Neural progenitor cell (in vitro differentiated cells): ENCODE data around the gene SNAPIN. TPM values are rescaled to one million over a fixed set of nuclear protein-coding genes. Genes with fewer than 3 reads are reported as not detected.
A peak's percentile ranks its signal among the peaks of the same experiment; 100 is the strongest.

Experiments
- DNase-seq: peaks from one replicate; pipeline ENCODE4 v3.0.0-alpha.2; 2016; ENCODE audit warnings: low spot score
- H2AFZ ChIP-seq: fragments of 200-600 bp; sonication (generic); replicated peaks from 2 replicates; pipeline ENCODE4 v1.6.1; 2016; ENCODE audit warnings: antibody characterized with exemption
- H3F3A ChIP-seq: fragments of 200-600 bp; sonication (generic); 2 replicates; pipeline ENCODE4 v1.6.1; 2016; ENCODE audit warnings: antibody characterized with exemption, low read depth
- H3K27ac ChIP-seq: fragments of 200-600 bp; sonication (generic); 2 replicates; pipeline ENCODE4 v1.5.1; 2016; ENCODE audit warnings: mild to moderate bottlenecking
- H3K27me3 ChIP-seq: fragments of 200-600 bp; sonication (generic); 2 replicates; pipeline ENCODE4 v1.6.1; 2016; ENCODE audit warnings: mild to moderate bottlenecking, moderate library complexity
- H3K36me3 ChIP-seq: fragments of 200-600 bp; sonication (generic); 2 replicates; pipeline ENCODE4 v1.5.1; 2016
- H3K4me1 ChIP-seq: fragments of 200-600 bp; sonication (generic); 2 replicates; pipeline ENCODE4 v1.6.1; 2016; ENCODE audit warnings: mixed run types
- H3K4me2 ChIP-seq: fragments of 200-600 bp; sonication (generic); 2 replicates; pipeline ENCODE4 v1.6.1; 2016
- H3K4me3 ChIP-seq: fragments of 200-600 bp; sonication (generic); 2 replicates; pipeline ENCODE4 v1.5.1; 2016
- H3K79me2 ChIP-seq: fragments of 200-600 bp; sonication (generic); 2 replicates; pipeline ENCODE4 v1.6.1; 2016; ENCODE audit warnings: low read depth
- H3K9ac ChIP-seq: fragments of 200-600 bp; sonication (generic); 2 replicates; pipeline ENCODE4 v1.6.1; 2016
- H3K9me3 ChIP-seq: fragments of 200-600 bp; sonication (generic); 2 replicates; pipeline ENCODE4 v1.5.1; 2016; ENCODE audit warnings: low read depth
- H4K20me1 ChIP-seq: fragments of 200-600 bp; sonication (generic); 2 replicates; pipeline ENCODE4 v1.6.1; 2016; ENCODE audit warnings: low read depth
- H3K27ac Mint-ChIP-seq: 3 replicates; pipeline ENCODE4 v1.8.0; 2021; ENCODE audit warnings: mixed read lengths
- H3K27me3 Mint-ChIP-seq: 2 replicates; pipeline ENCODE4 v1.8.0; 2022; ENCODE audit warnings: low read depth, mild to moderate bottlenecking, inconsistent platforms, moderate library complexity, mixed read lengths; ENCODE audit not compliant: insufficient read depth
- H3K36me3 Mint-ChIP-seq: 3 replicates; pipeline ENCODE4 v1.8.0; 2021; ENCODE audit warnings: mixed read lengths
- H3K4me1 Mint-ChIP-seq: 3 replicates; pipeline ENCODE4 v1.8.0; 2021; ENCODE audit warnings: mixed read lengths
- H3K4me3 Mint-ChIP-seq: 3 replicates; pipeline ENCODE4 v1.8.0; 2021; ENCODE audit warnings: mild to moderate bottlenecking, moderate library complexity, mixed read lengths
- H3K9me3 Mint-ChIP-seq: 3 replicates; pipeline ENCODE4 v1.8.0; 2020; ENCODE audit warnings: mixed read lengths
- EZH2 ChIP-seq: fragments of 200-600 bp; sonication (generic); IDR thresholded peaks from 2 replicates; pipeline ENCODE4 v1.6.1; 2017; ENCODE audit warnings: antibody characterized with exemption, mild to moderate bottlenecking, moderate library complexity
- EZH2phosphoT487 ChIP-seq: fragments of 200-600 bp; sonication (generic); IDR thresholded peaks from 2 replicates; pipeline ENCODE4 v1.6.1; 2017; ENCODE audit warnings: antibody characterized with exemption
- total RNA-seq: library from RNA; depleted of rRNA; stranded (reverse); fragments of >200 nt; gene quantifications from 2 replicates; pipeline ENCODE4 v1.2.3, GENCODE V29; 2015; ENCODE audit warnings: low replicate concordance
- TF ChIP-seq, protein P1 (sequence below): fragments of 200-600 bp; sonication (generic); IDR thresholded peaks from 2 replicates; pipeline ENCODE4 v1.5.1; 2017; ENCODE audit warnings: antibody characterized with exemption, mild to moderate bottlenecking

Gene SNAPIN
- total RNA-seq, 1 donor from 2014 or later, result 52.4 TPM

DNA sequence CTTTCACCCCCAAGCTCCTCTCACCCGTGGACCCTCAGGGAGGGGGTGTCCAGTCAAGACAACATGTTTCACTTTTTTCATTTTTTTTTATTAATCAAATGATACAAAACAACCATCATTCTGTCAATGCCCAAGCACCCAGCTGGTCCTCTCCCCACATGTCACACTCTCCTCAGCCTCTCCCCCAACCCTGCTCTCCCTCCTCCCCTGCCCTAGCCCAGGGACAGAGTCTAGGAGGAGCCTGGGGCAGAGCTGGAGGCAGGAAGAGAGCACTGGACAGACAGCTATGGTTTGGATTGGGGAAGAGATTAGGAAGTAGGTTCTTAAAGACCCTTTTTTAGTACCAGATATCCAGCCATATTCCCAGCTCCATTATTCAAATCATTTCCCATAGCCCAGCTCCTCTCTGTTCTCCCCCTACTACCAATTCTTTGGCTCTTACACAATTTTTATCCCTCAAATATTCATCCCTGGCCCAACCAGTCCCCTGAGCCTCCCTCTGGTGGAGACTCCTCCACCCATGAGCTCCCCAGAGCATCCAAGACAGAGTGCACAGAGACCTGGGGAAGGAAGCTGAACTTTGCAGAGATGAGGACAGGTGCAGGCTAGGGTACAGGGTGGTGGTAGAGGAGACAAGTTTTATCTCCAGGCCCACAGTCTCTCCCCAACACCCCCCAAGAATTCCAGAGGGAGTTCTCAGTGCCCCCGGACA lies 44.2 kb upstream of the SNAPIN start:
- H3K36me3 ChIP-seq, result no peaks in the 10 kb centered on the region
- H3K9me3 Mint-ChIP-seq, result no peaks in the 10 kb centered on the region

DNA sequence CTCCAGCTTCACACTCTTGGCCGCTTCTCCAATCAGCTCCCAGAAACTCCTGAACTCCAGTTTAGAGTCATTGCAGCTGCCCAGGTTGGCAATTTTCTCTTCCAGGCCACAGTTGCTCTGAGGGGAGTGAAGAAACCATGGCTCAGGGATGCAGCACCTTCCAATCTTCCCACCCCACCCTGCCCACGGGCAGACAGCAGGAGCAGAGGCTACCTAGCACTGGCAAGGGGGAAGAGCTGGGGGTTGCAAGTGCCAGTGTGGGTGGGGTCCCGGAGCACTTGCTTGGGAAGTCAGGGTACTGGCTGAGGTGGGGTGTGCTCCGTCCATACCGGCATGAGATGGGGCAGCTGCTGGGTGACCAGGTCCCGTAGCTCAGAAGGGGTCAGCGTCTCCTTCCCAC lies 43.6 kb upstream of the SNAPIN start:
- Histone ChIP-seq H2AFZ (no peak overlapping the region), H3K9me3 (no peaks in the 10 kb centered on the region), H4K20me1 (no peaks in the 10 kb centered on the region), H3K27me3 (no peaks in the 10 kb centered on the region), H3K79me2 (no peaks in the 10 kb centered on the region), H3K4me1 (peaks cover 16% of the 10 kb centered on the region), H3K9ac (no peak overlapping the region), H3K4me3 (no peak overlapping the region), H3K36me3 (no peaks in the 10 kb centered on the region), H3K4me2 (no peak overlapping the region), H3K27ac (no peak overlapping the region), H3F3A (no peaks in the 10 kb centered on the region)
- Mint-ChIP-seq H3K4me1 (peaks cover 6% of the 10 kb centered on the region), H3K9me3 (peaks cover 4% of the 10 kb centered on the region), H3K36me3 (peaks cover 9% of the 10 kb centered on the region), H3K27me3 (peaks cover 4% of the 10 kb centered on the region), H3K4me3 (no peak overlapping the region), H3K27ac (no peak overlapping the region)
- TF ChIP-seq EZH2phosphoT487, result no peak
- TF ChIP-seq, protein P1, sequence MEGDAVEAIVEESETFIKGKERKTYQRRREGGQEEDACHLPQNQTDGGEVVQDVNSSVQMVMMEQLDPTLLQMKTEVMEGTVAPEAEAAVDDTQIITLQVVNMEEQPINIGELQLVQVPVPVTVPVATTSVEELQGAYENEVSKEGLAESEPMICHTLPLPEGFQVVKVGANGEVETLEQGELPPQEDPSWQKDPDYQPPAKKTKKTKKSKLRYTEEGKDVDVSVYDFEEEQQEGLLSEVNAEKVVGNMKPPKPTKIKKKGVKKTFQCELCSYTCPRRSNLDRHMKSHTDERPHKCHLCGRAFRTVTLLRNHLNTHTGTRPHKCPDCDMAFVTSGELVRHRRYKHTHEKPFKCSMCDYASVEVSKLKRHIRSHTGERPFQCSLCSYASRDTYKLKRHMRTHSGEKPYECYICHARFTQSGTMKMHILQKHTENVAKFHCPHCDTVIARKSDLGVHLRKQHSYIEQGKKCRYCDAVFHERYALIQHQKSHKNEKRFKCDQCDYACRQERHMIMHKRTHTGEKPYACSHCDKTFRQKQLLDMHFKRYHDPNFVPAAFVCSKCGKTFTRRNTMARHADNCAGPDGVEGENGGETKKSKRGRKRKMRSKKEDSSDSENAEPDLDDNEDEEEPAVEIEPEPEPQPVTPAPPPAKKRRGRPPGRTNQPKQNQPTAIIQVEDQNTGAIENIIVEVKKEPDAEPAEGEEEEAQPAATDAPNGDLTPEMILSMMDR, result no peak
- TF ChIP-seq EZH2, result no peak
- no peak for DNase-seq

More for the DNA sequence above, 44.2 kb upstream of the SNAPIN start:
- Histone ChIP-seq H3K4me1 (peaks cover 20% of the 10 kb centered on the region), H4K20me1 (no peaks in the 10 kb centered on the region), H3K27ac (no peak overlapping the region), H3F3A (no peaks in the 10 kb centered on the region), H3K27me3 (no peaks in the 10 kb centered on the region), H3K4me3 (no peak overlapping the region), H3K79me2 (no peaks in the 10 kb centered on the region), H3K4me2 (no peak overlapping the region), H3K9ac (no peak overlapping the region), H2AFZ (no peak overlapping the region), H3K9me3 (no peaks in the 10 kb centered on the region)
- peak overlapping the region; percentile 12 for H3K27ac Mint-ChIP-seq
- peaks cover 11% of the 10 kb centered on the region for H3K4me1 Mint-ChIP-seq
- H3K27me3 Mint-ChIP-seq, result peaks cover 6% of the 10 kb centered on the region
- DNase-seq, result no peak
- H3K36me3 Mint-ChIP-seq, result peaks cover 5% of the 10 kb centered on the region
- no peak for TF ChIP-seq EZH2phosphoT487
- TF ChIP-seq, protein P1, result no peak
- TF ChIP-seq EZH2, result no peak
- H3K4me3 Mint-ChIP-seq, result no peak overlapping the region

DNA sequence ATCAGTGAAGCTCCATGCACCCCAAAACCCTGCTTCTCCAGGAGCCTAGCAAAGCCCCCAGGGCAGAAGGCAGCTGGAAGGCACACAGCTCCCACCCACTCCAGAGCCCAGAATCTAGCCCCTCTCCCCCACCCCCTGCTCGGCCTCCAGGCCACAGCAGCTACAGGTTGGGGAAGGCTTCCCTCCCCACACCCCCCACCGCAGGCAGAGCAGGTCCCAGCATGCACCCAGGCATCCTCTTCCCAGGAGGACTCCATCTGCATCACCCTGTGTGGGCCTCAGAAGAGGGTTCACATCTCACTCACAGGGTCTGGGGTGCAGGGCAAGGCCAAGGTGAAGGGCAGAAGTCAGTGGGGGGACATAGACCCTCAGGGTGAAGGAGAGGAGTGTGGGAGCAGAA lies 43.1 kb upstream of the SNAPIN start:
- H3K36me3 ChIP-seq, result no peaks in the 10 kb centered on the region
- DNase-seq, result no peak
- H2AFZ ChIP-seq, result no peak overlapping the region
- peaks cover 2% of the 10 kb centered on the region for H3K27me3 Mint-ChIP-seq
- no peaks in the 10 kb centered on the region for H3K27me3 ChIP-seq
- H4K20me1 ChIP-seq, result no peaks in the 10 kb centered on the region
- H3K9ac ChIP-seq, result no peak overlapping the region
- TF ChIP-seq, protein P1, result no peak
- TF ChIP-seq EZH2phosphoT487 (no peak), EZH2 (no peak)
- H3K4me1 ChIP-seq, result peaks cover 16% of the 10 kb centered on the region
- H3K27ac ChIP-seq, result no peak overlapping the region
- H3K36me3 Mint-ChIP-seq, result peaks cover 9% of the 10 kb centered on the region
- no peak overlapping the region for H3K4me3 Mint-ChIP-seq
- no peak overlapping the region for H3K4me3 ChIP-seq
- H3K4me2 ChIP-seq, result no peak overlapping the region
- H3K79me2 ChIP-seq, result no peaks in the 10 kb centered on the region
- no peaks in the 10 kb centered on the region for H3K9me3 ChIP-seq
- H3K4me1 Mint-ChIP-seq, result peaks cover 4% of the 10 kb centered on the region
- H3F3A ChIP-seq, result no peaks in the 10 kb centered on the region
- no peak overlapping the region for H3K27ac Mint-ChIP-seq
- peaks cover 4% of the 10 kb centered on the region for H3K9me3 Mint-ChIP-seq
